ENCODE results near the gene DPH7.

DPH7 gene

GRCh38 chr9:137593176-137593575 is 14.5 kb upstream of the DPH7 start:
- DNase-seq: no peak
- no peak for TF ChIP-seq GATA1 (IDR thresholded peaks at IDR 0.05; ENCODE audit: low read depth, low read length)
- TF ChIP-seq POLR2A (IDR thresholded peaks at IDR 0.05; ENCODE audit: low read length): no peak

DNA sequence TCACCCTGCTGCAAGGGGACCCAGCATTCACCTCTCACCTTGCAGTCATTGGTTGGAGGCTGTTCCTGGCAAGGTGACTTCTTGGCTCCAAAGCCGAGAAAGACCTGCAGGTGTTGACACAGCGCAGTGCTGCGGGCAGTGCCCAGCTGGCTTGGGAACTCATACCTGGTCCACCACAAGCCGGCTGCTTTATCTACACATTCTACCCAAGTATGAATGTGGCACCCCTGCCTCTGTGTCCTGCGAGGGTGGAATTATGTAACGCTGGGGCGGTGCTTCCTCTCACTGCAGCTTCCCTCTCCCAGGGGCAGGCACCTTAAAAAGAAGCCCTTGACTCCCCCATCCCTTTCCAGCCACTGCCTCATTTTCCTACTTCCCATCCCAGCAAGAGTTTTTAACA is 14.0 kb upstream of the DPH7 start:
- DNase-seq: no peak
- TF ChIP-seq GATA1 (IDR thresholded peaks at IDR 0.05; ENCODE audit: low read depth, low read length) (no peak), POLR2A (IDR thresholded peaks at IDR 0.05; ENCODE audit: low read length) (no peak)

GRCh38 chr9:137590469-137591383 is 12.0 kb upstream of the DPH7 start, which contains the start of gene ZMYND19:
TSS of gene ZMYND19 (minus strand) at chr9:137590512. CDS start at chr9:137590263, 249 bp downstream.
- peak; percentile 92 to 97 for DNase-seq
- TF ChIP-seq POLR2A (IDR thresholded peaks at IDR 0.05; ENCODE audit: low read length) (peak; percentile 16), GATA1 (IDR thresholded peaks at IDR 0.05; ENCODE audit: low read depth, low read length) (no peak)

- DNase-seq: no peak
- TF ChIP-seq POLR2A (IDR thresholded peaks at IDR 0.05; ENCODE audit: low read length): no peak
- TF ChIP-seq GATA1 (IDR thresholded peaks at IDR 0.05; ENCODE audit: low read depth, low read length): no peak
These were observed 11.4 kb upstream of the DPH7 start for GRCh38 chr9:137590123-137590468.

GRCh38 chr9:137589441-137590122 is 10.9 kb upstream of the DPH7 start:
- DNase-seq: peak; percentile 52 to 65
- TF ChIP-seq GATA1 (IDR thresholded peaks at IDR 0.05; ENCODE audit: low read depth, low read length): no peak
- TF ChIP-seq POLR2A (IDR thresholded peaks at IDR 0.05; ENCODE audit: low read length): no peak

DNA sequence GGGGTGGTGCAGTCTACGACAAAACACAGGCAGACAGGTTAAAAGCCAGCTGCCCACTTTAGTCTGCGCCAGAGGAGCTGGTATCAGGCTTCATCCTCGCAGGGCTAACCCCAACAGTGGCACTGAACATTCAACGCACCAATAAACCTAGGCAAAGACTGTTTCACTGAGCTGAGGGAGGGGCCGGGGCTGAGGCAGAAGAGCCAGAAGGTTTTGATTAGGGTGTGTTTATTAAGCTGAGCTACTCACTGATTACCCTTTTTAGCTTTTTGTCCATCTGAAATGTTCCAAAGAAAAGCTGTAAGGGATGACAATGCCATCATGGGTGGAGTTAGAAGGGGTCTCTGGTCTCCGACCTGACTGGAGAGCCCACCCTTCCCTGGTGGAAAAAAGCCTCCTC is 10.2 kb upstream of the DPH7 start:
- TF ChIP-seq GATA1 (IDR thresholded peaks at IDR 0.05; ENCODE audit: low read depth, low read length) (no peak), POLR2A (IDR thresholded peaks at IDR 0.05; ENCODE audit: low read length) (no peak)
- DNase-seq: no peak

DNA sequence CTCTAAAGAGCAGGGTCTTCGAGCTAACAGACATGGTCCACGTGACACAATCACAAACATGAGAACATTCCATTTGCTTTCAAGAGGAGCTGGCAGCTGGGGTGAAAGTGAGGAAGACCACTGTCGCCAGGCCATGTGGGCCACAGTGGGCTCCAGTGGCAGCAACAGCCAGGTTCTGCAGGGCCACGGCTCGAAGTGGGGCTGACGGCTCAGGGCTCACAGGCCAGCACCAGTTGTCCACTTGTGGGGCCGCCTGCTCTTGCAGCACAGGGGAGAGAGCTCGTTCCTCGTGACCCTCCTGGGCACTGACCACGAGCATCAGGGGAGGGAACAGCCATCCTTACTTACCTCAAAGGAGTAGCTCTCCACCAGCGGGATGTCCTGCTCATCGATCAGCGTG is 9.6 kb upstream of the DPH7 start:
- no peak for DNase-seq

DNA sequence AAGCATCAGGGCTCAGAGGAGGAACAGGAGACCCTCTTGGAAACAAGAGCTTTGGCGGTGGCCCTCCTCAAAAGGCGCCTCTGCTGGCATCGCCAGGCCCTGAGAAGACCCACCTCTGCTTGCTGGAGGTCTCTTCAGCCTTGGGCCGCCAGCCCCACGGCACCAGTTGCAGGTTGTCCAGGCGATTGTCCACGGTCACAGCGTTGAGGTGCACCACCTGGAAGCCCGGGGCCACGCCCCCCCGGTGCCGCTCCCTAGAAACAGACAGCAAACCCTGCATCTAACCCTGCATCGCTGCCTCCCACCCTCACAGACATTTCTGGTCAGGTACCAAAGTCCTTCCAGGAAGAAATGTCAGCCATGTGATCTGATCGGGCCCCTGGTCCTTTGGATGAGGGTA is 8.1 kb upstream of the DPH7 start:
- DNase-seq: no peak
- no peak for TF ChIP-seq GATA1 (IDR thresholded peaks at IDR 0.05; ENCODE audit: low read depth, low read length)
- TF ChIP-seq POLR2A (IDR thresholded peaks at IDR 0.05; ENCODE audit: low read length): no peak

More for the DNA sequence above, 9.6 kb upstream of the DPH7 start:
- no peak for TF ChIP-seq POLR2A (IDR thresholded peaks at IDR 0.05; ENCODE audit: low read length)
- no peak for TF ChIP-seq GATA1 (IDR thresholded peaks at IDR 0.05; ENCODE audit: low read depth, low read length)

DNA sequence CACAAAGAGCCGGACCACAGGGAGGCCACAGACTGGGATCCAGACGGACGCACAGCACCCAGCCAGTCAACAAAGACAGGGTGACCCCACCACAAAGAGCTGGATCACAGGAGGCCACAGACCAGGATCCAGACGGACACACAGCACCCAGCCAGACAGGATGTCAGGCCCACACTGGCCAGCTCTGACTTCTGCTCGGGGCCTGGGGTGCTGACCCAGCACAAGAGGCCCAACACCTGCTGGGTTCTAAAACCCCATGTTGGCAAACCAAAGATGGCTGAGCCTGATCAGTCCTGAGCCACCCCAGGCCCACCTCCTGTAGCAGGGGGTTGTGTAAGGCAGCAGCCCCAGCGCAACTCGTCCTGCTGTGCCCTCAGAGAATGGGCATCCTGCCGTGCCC is 5.2 kb upstream of the DPH7 start:
- no peak for DNase-seq
- TF ChIP-seq POLR2A (IDR thresholded peaks at IDR 0.05; ENCODE audit: low read length) (no peak), GATA1 (IDR thresholded peaks at IDR 0.05; ENCODE audit: low read depth, low read length) (no peak)

DNA sequence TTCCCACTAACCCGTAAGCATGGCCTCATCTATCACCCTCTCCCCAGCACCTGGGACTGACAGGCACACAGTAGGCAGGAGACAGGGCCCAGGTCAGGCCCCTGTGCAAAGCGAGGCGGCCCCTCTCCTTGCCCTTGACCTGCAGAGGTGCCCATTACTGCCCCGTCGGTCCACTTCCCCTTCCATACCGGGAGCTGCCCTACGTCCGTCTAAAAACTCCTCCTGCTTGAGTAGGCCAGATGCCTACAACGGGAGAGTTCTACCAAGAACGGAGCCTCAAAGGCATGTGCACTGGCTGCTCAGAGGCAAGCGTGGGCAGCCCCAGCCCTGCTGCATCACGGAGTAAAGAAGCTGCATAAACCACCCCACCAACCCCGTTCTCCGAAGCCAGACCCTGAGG is 4.6 kb upstream of the DPH7 start:
- DNase-seq: no peak
- TF ChIP-seq GATA1 (IDR thresholded peaks at IDR 0.05; ENCODE audit: low read depth, low read length): no peak
- no peak for TF ChIP-seq POLR2A (IDR thresholded peaks at IDR 0.05; ENCODE audit: low read length)

DNA sequence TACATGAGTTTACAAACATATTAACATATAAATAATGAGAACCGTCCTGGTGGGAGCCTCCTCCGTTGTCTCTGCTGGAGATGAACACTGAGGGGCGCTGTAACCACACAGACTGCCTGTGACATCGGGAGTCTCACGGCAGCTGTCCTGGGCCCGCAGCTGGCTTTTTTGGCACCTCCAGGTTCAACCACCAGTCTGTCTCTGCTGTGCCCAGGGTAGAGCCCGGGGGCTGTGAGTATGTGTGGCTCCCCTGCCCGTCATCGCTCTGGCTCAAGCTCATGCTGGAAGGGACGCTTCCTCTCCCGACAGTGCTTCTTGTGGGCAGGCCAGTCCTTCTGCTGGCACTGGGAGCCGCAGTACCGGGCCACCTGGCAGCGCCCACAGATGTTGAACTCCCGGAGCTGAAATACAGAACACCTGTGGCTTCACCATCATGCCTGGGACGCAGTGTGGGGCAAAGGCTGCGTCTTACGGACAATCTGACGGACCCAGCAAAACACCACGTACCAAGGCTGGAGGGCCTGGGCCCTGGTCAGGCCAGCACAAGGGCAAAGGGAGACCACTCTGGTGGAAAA is 3.6 kb upstream of the DPH7 start:
- no peak for TF ChIP-seq POLR2A (IDR thresholded peaks at IDR 0.05; ENCODE audit: low read length)
- no peak for TF ChIP-seq GATA1 (IDR thresholded peaks at IDR 0.05; ENCODE audit: low read depth, low read length)
- DNase-seq: peak; percentile 29 to 45

- DNase-seq: no peak
- TF ChIP-seq GATA1 (IDR thresholded peaks at IDR 0.05; ENCODE audit: low read depth, low read length) (no peak), POLR2A (IDR thresholded peaks at IDR 0.05; ENCODE audit: low read length) (no peak)
These were observed 2.9 kb upstream of the DPH7 start for GRCh38 chr9:137581361-137582285.

GRCh38 chr9:137580954-137581322 is 2.2 kb upstream of the DPH7 start:
- no peak for DNase-seq
- no peak for TF ChIP-seq POLR2A (IDR thresholded peaks at IDR 0.05; ENCODE audit: low read length)
- no peak for TF ChIP-seq GATA1 (IDR thresholded peaks at IDR 0.05; ENCODE audit: low read depth, low read length)

All from erythroblast (primary cell).